ENCODE results near the gene COL2A1. TPM values are rescaled to one million over a fixed set of nuclear protein-coding genes. Genes with fewer than 3 reads are reported as not detected.
A peak's percentile ranks its signal among the peaks of the same experiment; 100 is the strongest.

Gene COL2A1
- total RNA-seq, 1 experiment from 2014 or later, result 10.8 TPM

- Histone ChIP-seq H3K23ac (ENCODE audit: insufficient read length, low read depth, low read length) (no peak overlapping the region), H2AK5ac (ENCODE audit: insufficient read length, low read length) (no peak overlapping the region), H3K4ac (ENCODE audit: low read depth, low read length) (no peak overlapping the region), H3T11ph (ENCODE audit: low read length) (no peak overlapping the region), H4K8ac (replicated peaks; ENCODE audit: insufficient read length, low read depth, low read length) (no peak overlapping the region), H4K20me1 (ENCODE audit: control insufficient read depth, insufficient read depth, insufficient read length) (peaks cover 3% of the 10 kb centered on the region), H2BK5ac (ENCODE audit: insufficient read length, low read length) (no peak overlapping the region), H3K4me2 (ENCODE audit: insufficient read depth, insufficient read length, low read length) (peak overlapping the region; percentile 69), H2BK120ac (ENCODE audit: low read depth, low read length, poor library complexity, severe bottlenecking) (no peak overlapping the region), H3K4me1 (ENCODE audit: insufficient read depth, low read length) (peaks cover 3% of the 10 kb centered on the region), H4K5ac (ENCODE audit: insufficient read length, low read depth, low read length) (no peak overlapping the region), H3K23me2 (ENCODE audit: insufficient read length, low read depth, low read length, poor library complexity, severe bottlenecking) (peaks cover 31% of the 10 kb centered on the region), H3K27ac (ENCODE audit: insufficient read length, low read depth, low read length) (no peak overlapping the region), H4K91ac (ENCODE audit: insufficient read length, low read depth, low read length) (no peak overlapping the region), H3K56ac (ENCODE audit: insufficient read length, low read depth, low read length) (no peak overlapping the region), H3K9me3 (ENCODE audit: control insufficient read depth, low read depth, low read length) (no peaks in the 10 kb centered on the region), H3K79me1 (ENCODE audit: insufficient read depth, low read depth, low read length, poor library complexity, severe bottlenecking) (no peaks in the 10 kb centered on the region), H3K79me2 (ENCODE audit: insufficient read depth, low read length) (no peaks in the 10 kb centered on the region), H2AFZ (ENCODE audit: low read length) (no peak overlapping the region), H3K9ac (ENCODE audit: extremely low read depth, insufficient read length, low read length) (no peak overlapping the region), H3K27me3 (ENCODE audit: insufficient read depth, low read length) (peaks cover 80% of the 10 kb centered on the region), H2BK20ac (ENCODE audit: low read depth, low read length, poor library complexity, severe bottlenecking) (no peak overlapping the region), H3K18ac (ENCODE audit: insufficient read length, low read depth, low read length) (no peak overlapping the region), H3K14ac (ENCODE audit: insufficient read depth, low read length) (no peak overlapping the region), H2BK15ac (ENCODE audit: low read depth, low read length) (no peak overlapping the region), H2BK12ac (ENCODE audit: insufficient read length, low read depth, low read length) (no peak overlapping the region)
- Mint-ChIP-seq H3K4me1 (peaks cover 53 to 60% of the 10 kb centered on the region in 2 experiments), H3K36me3 (ENCODE audit: insufficient read depth in 1 of 3, low read depth in 3 of 3) (no peaks in the 10 kb centered on the region), H3K9me3 (peaks cover 0 to 2% of the 10 kb centered on the region in 2 experiments; a peak in 2 of 5 replicates), H3K27me3 (ENCODE audit: low read depth) (peaks cover 99% of the 10 kb centered on the region), H3K4me3 (peak overlapping the region; percentile 54 to 86), H3K27ac (no peak overlapping the region)
- WGBS (ENCODE audit: extremely low coverage, insufficient read length, low lambda C conversion rate), result no CpG with 5 or more reads among the region's 13 CpGs
- TF ChIP-seq, protein P1, sequence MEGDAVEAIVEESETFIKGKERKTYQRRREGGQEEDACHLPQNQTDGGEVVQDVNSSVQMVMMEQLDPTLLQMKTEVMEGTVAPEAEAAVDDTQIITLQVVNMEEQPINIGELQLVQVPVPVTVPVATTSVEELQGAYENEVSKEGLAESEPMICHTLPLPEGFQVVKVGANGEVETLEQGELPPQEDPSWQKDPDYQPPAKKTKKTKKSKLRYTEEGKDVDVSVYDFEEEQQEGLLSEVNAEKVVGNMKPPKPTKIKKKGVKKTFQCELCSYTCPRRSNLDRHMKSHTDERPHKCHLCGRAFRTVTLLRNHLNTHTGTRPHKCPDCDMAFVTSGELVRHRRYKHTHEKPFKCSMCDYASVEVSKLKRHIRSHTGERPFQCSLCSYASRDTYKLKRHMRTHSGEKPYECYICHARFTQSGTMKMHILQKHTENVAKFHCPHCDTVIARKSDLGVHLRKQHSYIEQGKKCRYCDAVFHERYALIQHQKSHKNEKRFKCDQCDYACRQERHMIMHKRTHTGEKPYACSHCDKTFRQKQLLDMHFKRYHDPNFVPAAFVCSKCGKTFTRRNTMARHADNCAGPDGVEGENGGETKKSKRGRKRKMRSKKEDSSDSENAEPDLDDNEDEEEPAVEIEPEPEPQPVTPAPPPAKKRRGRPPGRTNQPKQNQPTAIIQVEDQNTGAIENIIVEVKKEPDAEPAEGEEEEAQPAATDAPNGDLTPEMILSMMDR (conservative IDR thresholded peaks at IDR 0.05), result no peak
- DNase-seq, result no peak
Observed at GRCh38 chr12:48002414-48002730, 1.9 kb downstream of the COL2A1 start.

Data from H9 (cell line).